GM19025 (cell line): ENCODE data around the gene C5orf15.

ENCODE experiments used
- ATAC-seq: cut with Tn5 transposase; IDR thresholded peaks from one replicate; pipeline ENCODE4 v1.9.1; 2021; ENCODE audit warnings: mild to moderate bottlenecking, low read depth, moderate library complexity; ENCODE audit not compliant: unreplicated experiment

The C5orf15 gene

DNA sequence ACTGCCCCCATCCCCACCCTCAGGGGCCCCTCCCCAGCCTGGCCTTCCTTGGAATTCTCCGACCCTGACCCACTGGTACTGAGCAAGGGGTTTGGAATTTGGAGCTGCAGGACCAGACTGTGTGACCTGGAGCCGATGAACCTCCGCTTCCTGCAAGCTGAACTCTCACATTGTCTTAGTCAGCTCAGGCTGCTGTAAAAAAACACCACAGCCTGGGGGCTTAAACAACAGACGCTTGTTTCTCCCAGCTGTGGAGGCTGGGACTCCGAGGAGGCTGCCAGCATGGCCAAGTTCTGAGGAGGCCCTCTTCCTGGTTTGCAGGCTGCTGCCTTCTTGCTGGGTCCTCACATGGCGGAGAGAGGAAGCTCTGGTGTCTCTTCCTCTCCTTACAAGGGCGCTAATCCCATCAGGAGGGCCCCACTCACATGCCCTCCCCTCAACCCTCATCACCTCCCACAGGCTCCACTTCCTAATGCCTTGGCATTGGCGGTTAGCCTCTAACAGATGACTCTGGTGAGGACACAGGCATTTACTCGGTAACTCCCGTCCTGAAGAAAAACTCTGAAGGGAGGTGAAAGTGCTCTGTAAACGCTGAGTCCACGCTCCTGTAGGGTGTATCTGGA lies 42.4 kb downstream of the C5orf15 start:
- no peak for ATAC-seq

DNA sequence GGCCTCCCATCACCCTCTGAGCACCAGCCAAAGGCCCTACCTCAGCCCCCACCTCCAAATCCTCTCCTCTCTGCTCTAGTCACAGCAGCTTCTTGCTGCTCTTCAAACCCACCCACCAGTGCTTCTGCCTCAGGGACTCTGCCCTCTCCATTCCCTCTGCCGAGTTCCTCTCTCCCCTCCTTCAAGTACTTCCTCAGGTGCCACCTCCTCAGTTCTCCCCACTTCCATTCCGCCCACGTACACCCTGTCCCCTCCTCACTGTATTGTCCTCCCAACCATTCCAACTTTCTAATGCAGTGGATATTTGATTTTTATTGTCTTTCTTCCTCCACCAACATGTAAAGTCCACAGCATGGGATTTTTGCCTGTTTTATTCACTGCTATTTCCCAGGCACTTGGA lies 43.2 kb downstream of the C5orf15 start:
- ATAC-seq = no peak

DNA sequence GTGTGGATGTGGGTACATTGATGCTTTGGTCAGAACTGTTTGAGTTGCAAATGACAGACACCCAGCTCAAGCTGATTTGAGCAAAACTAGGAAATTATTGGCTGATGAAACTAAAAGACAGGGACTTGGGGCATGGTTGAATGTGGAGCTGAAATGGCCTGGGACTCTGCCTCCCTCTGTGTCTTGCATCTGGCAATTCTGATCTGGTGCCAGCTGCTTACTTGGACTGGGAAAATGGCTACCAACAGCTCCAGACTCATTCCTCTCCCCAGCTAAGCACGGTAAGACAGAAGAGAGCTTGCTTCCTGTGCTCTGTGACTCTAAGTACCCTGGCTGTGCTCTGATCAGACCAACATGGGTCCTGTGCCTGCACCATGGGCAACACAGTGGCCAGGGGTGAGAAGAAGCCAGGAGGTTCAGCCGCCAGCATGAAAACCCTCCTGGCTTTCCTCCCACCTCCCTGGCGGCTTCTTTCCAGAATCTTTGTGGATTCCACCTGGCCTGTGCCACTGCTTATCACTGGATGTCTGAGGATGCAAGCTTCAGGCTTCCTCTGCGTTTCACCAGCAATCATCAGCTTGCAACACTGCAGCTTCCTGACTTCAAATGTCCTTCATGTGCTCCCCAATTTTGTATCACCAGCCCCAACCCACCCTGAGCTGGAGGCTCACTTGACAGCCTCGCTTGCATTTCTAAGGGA lies 44.1 kb downstream of the C5orf15 start:
- no peak for ATAC-seq

DNA sequence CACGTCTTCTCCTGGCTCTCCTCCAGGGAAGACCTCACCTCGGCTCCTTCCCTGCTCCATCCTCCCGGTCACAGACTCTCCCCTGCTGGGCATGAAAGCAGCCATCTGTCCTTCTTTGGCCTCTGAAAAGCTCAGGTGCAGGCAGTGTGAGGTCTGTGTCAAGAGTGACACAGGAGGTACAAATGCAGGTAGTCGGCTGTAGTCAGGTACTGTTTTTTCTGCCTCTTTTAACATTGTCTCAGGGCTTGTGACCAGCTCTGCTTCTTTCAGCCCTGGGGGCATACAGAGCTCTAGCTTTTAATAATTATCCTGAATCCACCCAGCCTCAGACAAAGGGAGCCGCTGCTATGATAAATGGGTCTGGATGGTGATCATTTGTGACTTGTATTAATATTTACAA lies 46.4 kb downstream of the C5orf15 start:
- ATAC-seq = no peak

DNA sequence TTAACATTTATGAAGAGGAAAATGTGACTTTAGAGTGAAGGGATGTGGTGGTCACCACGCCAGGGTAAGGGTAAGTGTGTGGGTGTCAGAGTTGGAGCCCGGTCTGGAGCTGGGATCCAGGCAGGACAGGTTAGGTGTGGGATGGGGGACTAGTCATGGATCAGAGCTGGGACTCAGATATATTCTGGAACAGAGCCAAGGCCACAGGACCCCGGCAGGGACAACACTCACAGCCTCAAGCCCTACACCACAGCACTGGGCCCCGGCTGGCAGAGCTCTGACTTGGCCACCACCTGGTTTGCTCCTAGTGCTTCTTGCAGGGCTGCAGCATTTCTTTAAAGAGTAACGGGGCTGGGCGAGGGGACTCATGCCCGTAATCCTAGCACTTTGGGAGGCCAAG lies 47.4 kb downstream of the C5orf15 start:
- ATAC-seq = no peak

DNA sequence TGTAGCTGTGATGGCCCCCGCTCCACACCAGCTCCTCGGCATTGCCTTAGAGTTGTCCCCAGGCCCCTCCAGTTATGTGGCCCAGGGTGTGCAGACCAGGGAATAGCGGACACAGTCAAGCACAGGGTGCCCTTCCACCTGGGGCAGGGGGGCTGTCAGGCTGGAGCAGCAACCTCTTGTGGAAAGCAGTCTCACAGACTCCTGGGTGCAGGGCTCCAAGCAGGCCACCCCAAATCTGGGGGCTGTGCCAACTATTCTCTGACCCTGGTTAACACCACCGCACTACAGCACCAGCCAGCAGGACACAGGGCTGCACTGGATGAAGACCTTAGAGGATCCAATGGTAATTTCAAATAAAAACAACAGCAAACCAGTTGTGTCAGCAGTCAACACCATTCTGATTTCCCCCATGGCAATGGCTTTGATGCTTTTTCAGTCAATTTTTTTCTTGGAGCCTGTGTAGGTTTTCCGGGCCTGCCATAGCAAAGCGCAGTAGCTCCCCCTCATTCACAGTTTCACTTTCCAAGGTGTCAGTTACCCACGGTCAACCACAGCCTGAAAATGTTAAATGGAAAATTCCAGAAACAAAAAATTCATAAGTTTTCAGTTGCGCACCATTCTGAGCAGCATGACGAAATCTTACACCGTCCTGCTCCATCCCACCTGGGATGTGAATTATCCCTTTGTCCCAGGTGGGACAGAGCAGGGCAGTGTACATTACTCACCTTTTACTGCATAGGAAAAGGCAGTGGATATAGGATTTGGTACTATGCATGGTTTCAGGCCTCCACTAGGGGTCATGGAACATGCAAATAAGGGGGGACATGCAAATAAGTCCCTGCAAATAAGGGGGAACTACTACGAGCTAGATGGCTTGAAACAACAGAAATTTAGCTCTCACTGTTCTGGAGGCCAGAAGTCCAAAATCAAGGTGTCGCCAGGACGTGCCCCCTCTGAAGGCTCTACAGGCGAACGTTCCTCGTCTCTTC lies 49.0 kb downstream of the C5orf15 start:
- ATAC-seq = no peak

DNA sequence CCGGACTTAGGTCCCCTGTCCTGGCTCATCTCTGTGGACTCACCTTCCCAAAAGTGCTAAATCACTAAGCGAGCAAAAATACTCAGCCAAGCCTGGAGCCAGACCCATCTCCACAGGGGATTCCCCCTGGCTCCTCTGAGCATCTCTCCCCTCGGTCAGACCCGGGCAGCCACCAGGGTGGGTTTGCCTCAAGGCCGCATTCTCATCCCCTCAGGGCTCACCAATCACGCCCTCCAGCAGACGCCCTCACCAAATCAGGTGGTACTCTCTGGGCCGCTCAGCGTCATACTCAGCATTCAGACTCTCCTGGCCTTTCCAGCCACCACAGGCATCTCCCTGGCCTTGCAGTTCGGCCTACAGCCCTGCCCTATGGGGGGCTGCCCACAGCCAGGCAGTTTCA lies 49.7 kb downstream of the C5orf15 start:
- ATAC-seq = no peak

DNA sequence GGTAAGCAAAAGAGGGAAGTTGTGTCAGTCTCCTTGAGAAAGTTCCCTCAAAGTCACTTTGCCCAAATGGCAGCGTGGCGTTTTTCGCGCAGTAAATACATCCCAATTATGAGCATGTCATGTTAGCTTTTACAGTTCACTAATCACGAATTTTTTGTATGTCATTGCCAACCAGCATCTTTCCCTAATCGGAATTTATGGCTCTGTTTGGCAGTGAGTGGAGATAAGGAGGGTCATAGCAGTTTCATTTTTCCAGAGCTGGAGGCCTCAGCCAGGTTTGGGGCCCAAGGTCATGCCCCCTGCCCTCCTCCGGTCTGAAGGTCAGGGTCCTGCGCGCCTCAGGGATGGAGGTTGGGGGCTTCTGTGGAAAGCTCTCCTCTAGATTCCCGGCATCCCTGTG lies 50.1 kb downstream of the C5orf15 start:
- ATAC-seq = no peak

DNA sequence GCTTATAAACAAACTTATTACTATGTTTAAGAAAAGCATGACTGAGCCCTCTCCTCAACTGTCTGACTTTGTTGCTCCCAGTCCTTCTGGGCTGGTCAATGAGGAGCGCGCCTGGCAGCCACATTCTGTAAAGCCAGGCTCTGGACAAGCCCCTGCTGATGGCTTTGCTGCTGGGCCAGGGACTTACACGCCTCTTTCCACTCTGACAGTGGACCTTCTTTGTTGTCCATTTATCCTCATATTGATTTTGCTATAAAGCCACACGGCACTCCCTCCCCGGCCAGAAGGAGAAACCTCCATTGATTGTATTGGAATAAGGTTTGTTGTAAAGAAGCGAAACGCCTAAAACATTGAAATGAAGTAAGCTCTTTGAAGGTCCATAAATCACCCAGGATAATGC lies 50.6 kb downstream of the C5orf15 start:
- no peak for ATAC-seq

DNA sequence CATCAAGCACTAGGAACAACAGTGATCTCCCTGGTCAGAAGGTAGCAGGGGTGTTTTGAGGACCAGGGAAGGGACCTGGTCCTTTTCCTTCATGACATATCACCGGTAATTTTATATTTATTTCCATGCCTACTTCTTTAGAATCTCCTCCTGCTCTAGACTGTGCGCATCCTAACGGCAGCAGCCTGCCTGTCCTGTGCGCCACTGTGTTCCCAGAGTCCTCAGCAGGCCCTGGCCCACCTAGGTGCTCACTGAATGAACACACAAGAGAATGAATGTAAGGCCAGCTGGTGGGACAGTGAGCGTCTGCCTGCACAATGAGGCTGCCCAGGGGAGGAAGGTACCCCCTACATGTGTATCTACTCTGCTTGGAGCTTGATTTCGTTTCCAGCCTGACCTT lies 51.5 kb downstream of the C5orf15 start:
- ATAC-seq = no peak

DNA sequence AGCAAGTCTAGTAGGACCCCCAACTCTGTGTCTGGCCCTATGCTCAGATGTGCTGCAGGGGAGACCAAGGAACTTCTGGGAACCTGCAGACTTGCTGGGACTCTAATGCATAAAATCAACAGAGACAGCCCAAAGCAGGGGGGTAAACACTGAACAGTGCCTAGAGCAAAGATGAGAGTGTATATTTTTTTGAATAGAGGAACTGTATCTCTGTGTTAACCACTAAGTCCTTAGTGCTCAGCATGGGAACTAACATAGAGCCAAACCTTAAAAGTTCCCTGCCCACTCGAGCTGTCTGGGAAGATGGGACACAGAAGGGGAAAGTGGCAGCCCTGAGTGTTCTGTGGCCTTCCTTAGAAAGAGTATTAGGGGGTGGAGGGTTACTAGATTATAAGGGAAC lies 51.9 kb downstream of the C5orf15 start:
- no peak for ATAC-seq

DNA sequence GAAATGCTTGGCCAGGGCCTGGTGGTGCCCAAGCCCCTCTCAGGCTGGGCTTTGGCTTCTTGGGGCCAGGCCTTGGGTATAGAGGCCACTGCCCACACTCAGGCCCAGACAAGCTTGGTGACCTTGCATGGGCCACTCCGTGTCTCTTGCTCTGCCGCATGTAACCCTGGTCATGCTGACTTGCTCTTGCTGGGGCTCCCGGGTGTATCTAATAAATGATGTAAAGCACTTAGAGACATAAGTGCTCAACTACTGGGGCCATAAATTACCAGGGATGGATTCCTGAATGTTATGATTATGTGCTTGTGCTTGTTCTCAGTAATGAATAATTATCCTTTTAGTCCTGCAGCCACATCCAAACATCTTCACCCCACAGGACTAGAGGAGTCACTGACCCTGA lies 54.0 kb downstream of the C5orf15 start:
- ATAC-seq = no peak

DNA sequence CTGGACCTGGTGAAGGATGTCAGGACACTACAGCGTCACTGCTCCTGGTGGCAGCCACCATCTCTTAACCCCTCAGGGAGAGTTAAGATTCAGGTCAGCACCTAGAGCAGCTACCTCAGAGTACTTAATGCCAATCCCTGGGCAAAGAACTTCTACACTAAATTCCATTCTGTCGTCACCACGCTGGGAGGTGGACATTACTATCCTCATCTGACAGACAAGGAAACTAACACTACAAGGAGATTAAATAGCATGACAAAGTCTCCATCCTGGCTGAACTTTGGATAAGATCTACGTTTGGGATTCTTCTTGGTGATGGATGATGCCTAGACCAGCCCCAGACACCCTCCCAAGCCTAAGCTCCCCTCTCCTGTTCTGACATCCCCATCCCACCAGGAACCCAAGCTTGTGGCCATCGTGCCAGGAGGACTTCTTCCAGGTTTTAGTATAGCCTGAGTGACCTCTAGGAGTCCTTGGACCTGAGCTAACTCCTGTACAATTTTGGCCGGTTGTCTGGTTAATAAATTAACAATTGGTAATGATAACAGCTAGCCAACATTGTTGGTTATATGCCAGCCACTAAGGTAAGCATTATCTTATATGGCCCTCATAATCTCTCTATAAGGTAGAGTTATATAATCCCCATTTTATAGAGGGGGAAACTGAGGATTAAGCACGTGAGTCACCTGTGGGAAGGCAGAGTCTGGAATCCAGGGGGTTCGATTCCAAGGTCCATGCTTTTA lies 54.8 kb downstream of the C5orf15 start:
- no peak for ATAC-seq

DNA sequence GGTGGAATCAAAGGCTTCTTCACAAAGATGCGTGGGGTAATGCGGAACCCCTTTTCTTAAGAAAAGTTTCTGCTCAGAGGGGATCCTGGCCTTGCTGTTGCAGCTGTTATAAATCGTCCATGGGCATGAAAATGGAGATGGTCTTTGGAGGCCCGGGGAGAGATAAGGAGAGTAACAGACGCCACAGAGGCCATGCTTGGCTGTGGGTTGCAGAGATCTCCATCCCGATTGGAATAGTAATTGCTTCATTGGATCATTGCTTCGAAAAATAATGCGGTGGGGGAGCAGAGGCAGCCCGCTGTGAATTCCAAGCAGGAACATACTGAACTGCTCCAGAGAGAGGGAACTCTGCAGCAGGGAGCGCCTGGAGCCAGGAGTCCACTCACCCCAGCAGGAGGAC lies 55.5 kb downstream of the C5orf15 start:
- no peak for ATAC-seq

DNA sequence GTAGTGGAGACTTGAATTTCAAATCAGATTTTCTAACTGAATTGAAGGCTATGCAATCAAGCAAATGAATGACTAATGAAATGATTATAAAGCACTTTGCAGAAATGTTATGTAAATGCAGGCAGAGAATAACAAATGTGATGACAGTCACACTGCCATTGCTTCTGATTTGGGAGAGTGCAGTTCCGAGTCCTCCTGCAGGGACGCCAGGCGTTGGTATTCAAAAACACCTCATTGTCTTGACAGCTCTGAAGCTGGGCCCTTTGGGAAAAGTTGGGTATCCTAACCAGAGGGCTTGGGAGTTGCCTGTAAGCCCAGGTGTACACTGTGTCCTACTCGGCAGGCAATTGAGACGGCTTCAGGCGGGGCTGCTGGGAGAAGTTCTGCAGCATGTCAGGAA lies 57.9 kb downstream of the C5orf15 start:
- ATAC-seq = no peak

DNA sequence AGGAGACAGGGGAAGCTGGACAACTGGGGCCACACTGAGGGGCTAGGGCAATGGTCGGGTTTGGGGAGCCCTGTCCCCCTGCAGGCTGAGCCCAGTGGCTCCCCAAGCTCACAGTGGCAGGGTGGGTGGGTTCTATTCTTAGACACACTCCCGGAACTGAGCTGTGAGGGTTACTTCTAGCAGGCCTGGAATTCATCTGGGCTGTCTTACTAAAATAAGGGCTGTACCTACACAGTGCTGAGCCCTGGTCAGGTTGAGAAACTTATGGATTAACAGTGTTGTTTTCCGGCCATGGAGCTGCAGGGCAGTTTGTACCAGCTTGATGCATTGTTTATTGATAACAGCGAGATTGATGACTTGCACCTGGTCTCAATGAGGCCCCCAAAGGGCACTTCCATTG lies 58.8 kb downstream of the C5orf15 start:
- ATAC-seq = no peak

DNA sequence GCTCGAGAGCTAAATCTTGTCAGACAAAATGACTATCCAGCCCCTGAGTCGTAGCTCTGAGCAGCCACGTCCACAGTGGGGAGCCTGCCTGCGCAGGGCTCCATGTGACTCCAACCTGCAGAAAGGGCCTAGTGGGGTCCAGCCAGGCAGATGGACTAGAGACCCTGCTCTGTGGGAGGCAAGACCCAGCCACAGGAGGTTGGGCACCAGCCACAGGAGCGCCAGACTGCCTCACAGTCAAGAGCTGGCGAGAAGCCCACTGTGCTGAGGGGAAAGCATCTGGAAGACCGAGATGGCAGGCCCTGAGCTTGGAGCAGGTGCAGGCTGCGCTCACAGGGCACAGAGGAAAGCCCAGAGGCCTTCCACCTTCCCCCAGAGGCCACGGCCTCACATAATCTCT lies 61.4 kb downstream of the C5orf15 start:
- ATAC-seq = no peak

DNA sequence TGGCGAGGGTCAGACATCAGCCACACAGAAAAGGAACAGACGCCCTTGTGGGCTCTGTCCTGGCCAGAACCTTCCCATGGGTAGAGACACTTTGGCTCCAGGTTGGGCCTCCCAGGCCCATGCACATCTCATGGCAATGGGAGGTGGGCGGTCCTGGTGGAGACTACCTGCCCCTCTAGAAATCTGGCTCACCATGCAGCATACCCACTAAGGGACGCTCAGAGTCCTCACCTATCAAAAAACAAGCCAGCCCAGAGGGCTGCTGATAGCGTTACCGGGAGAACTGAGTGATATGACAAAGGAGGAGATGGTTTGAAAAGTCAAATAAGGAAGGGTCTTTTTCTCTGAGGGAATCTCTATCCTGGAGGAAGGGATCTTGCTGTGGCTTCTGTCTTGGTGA lies 62.1 kb downstream of the C5orf15 start:
- no peak for ATAC-seq
